Suprapubic skin (tissue), 4 donors: Measurements from ENCODE around the gene NENF.

Source experiments
- CTCF ChIP-seq, 2 donors: fragments of 200-600 bp in 1 of 2; fragments of 450-650 bp in 1 of 2; sonication (generic) in 1 of 2; IDR thresholded peaks; one replicate each; pipeline ENCODE4 v1.5.1; 2016 to 2019; ENCODE audit warnings: antibody characterized with exemption in 2 of 2, mild to moderate bottlenecking in 1 of 2, moderate library complexity in 1 of 2
- EP300 ChIP-seq: sonication (generic); formaldehyde crosslinking; IDR thresholded peaks from one replicate; pipeline ENCODE4 v1.6.1; 2017; ENCODE audit warnings: antibody characterized with exemption
- POLR2AphosphoS5 ChIP-seq, 3 donors: sonication (generic); formaldehyde crosslinking; IDR thresholded peaks; one replicate each; pipeline ENCODE4 v1.6.1; 2017; ENCODE audit warnings: antibody characterized with exemption in 3 of 3

GRCh38 chr1:212489284-212489859 is 56.7 kb downstream of the NENF start:
- TF ChIP-seq CTCF (IDR thresholded peaks at IDR 0.05) (no peak), POLR2AphosphoS5 (IDR thresholded peaks at IDR 0.05) (no peak), EP300 (no peak)
